Sciatic nerve (tissue), 2 donors: ENCODE results near the gene AK6. TPM values are rescaled to one million over a fixed set of nuclear protein-coding genes. Genes with fewer than 3 reads are reported as not detected.
A peak's percentile ranks its signal among the peaks of the same experiment; 100 is the strongest.
"Not testable (repeated sequence)": the region's sequence is repeated elsewhere in the genome, so short reads cannot be mapped to it uniquely, and the experiment has no call there.

Experiments used
- ATAC-seq: fragments of 200-7000 bp; cut with Tn5 transposase; one replicate; pipeline ENCODE4 v1.9.1; 2020; ENCODE audit warnings: mild to moderate bottlenecking, moderate library complexity
- DNase-seq: peaks from one replicate; pipeline ENCODE4 v3.0.0-alpha.2; 2020; ENCODE audit warnings: low spot score
- intact Hi-C: fragments of 100-400 bp; cut with DNase I; formaldehyde crosslinking; loops from one replicate; pipeline ENCODE4 v1.14.2; 2022
- total RNA-seq: library from RNA; stranded (reverse); fragmentation: NEBNext Ultra II Directional; extraction: Animal tissue kit (Norgen Biotek cat#: 25700); gene quantifications from one replicate; pipeline ENCODE4 v1.2.1, GENCODE V29; 2021
- donor health status: DM: no; HTN: no; CAD: no.
- donor health status: DM: no; HTN: no; CAD: no.

AK6 gene
- total RNA-seq, 1 donor from 2014 or later, result 37.7 TPM

DNA sequence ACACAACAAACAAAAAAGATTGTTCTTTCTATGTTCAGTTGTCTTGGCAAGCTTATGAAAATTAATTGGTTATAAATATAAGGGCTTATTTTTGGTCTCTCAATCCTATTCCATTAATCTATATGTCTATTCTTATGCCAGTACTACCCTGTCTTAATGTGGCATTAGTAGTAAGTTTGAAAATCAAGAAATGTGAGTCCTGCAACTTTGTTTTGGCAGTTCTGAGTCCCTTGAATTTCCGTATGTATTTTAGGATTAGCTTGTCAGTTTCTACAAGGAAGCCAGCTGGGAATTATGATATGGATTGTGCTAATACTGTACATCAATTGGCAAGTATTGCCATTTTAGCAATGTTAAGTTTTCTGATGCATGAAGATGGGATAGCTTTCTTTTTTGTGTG lies 26.2 kb downstream of the AK6 start:
- ATAC-seq, result no peak
- intact Hi-C loops, result no loop called here

DNA sequence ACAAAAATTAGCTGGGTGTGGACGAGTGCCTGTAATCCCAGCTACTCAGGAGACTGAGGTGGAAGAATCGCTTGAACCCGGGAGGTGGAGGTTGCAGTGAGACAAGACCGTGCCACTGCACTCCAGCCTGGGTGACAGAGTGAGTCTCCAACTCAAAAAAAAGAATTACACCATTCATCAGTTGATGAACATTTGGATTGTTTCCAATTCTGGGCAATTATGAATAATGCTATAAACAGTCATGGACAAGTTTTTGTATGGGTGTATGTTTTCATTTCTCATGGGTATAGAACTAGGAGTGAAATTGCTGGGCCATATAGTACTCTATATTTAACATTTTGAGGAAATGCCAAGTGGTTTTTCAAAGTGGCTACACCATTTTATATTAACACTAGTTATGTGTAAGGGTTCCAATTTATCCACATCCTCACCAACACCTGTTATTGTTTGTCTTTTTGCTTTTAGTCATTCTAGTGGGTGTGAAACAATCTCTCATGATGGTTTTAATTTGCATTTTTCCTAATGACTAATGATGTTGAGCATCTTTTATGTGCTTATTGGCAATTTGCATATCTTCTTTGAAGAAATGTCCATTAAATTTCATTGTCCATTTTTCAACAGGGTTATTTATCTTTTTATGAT lies 27.7 kb downstream of the AK6 start:
- intact Hi-C loops, result no loop called here
- DNase-seq, result no peak
- ATAC-seq, result no peak

More for the DNA sequence above, 26.2 kb downstream of the AK6 start:
- DNase-seq, result no peak

GRCh38 chr5:69335341-69335935 lies 33.9 kb downstream of the AK6 start:
- no peak for DNase-seq
- no peak for ATAC-seq

GRCh38 chr5:69334793-69335268 lies 34.5 kb downstream of the AK6 start:
- DNase-seq, result peak; percentile 92

More at GRCh38 chr5:69335341-69335935, 33.9 kb downstream of the AK6 start:
- intact Hi-C loops, result loop anchor here (10.0 kb wide), 1 partner anchor 51 kb away; no protein-coding TSS in a partner anchor

GRCh38 chr5:69333668-69334315 lies 35.5 kb downstream of the AK6 start:
- intact Hi-C loops, result loop anchor here (10.0 kb wide), 1 partner anchor 49 kb away; no protein-coding TSS in a partner anchor
- ATAC-seq, DNase-seq: not testable (repeated sequence)

More at GRCh38 chr5:69334793-69335268, 34.5 kb downstream of the AK6 start:
- peak; percentile 90 for ATAC-seq
- intact Hi-C loops, result loop anchor here (10.0 kb wide), 1 partner anchor 50 kb away; no protein-coding TSS in a partner anchor

DNA sequence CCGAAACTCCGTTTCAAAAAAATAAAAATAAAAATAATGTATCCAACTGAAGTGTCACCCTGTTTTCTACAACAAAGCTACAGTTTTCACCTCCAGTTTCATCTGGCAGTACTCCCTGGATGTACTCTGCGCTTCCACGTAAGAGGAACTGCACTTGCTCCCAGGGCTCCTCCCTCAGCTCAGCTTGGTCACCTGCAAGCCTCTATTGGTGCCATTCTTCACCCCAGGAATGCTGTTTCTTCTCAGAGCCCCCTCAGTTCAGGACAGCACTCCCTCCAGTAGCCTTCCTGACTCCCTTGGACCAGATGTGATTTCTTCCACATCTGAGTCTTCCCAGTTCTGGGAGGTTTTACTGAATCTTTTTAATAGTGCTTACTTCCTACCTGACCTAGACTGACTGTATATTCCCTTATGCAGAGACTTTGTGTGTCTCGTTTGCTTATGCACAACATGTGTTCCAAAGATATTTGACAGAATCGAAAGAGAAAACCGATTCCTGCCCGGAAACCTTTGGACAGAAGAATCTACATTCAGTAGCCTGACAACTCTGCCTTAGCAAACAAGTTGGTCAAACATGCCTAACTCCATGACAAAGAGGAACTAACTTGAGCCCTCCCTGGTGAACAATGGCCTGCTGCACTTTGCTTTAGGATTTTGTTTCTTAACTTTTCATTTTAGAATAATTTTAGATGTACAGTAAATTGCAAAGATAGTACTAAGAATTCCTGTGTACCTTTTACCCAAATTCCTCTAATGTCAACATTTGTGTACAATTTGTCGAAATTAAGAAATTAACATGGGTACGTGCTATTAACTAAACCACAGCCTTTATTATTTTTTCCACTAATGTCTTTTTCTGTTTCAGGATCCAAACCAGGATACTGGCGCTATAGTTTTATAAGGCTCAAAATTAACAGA lies 37.5 kb downstream of the AK6 start:
- DNase-seq (no peak), ATAC-seq (no peak)
- intact Hi-C loops, result loop anchor here (10.0 kb wide), 1 partner anchor 47 kb away; no protein-coding TSS in a partner anchor

GRCh38 chr5:69329905-69330489 lies 39.3 kb downstream of the AK6 start:
- ATAC-seq (no peak), DNase-seq (no peak)
- intact Hi-C loops, result loop anchor here (10.0 kb wide), 1 partner anchor 45 kb away; no protein-coding TSS in a partner anchor

DNA sequence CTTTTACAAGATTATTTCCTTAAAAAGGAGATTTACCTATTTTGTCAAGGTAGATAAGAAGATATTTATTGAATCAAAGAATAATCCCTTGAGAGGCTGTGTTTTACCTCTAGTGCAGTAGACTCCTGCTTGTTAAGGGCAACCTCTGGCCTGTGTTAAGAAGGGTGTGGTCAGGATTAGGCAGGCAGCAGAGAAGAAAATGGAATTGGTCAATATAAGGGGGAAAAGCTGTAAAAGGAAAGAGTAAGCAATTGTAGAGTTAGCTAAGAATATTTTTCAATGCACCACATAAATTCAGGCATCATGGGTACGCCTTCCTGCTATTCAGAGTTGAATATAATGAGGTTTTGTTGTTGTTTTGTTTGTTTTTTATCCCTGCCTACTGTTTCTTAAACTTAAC lies 43.0 kb downstream of the AK6 start:
- ATAC-seq (no peak), DNase-seq (no peak)
- intact Hi-C loops, result no loop called here

- DNase-seq (no peak), ATAC-seq (no peak)
- intact Hi-C loops, result no loop called here
Observed at GRCh38 chr5:69317391-69317790, 51.9 kb downstream of the AK6 start.

DNA sequence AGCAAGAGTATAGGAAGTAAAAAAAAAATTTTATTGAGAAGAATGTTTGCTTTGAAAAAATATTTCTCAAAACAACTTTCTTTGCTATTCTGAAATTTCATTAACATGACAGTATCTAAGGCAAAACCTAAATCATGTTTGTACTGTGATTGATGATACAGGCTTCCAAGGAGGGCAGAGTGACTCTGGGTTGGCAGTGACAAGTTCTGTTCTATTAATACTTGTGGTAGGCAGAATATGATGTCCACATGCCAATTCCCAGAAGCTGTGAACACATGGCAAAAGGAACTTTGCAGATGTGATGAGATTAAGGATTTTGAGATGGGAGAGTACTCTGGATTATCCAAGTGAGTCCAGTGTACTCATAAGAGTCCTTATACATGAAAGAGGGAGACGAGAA lies 53.3 kb downstream of the AK6 start:
- intact Hi-C loops, result no loop called here
- no peak for DNase-seq
- ATAC-seq, result no peak

DNA sequence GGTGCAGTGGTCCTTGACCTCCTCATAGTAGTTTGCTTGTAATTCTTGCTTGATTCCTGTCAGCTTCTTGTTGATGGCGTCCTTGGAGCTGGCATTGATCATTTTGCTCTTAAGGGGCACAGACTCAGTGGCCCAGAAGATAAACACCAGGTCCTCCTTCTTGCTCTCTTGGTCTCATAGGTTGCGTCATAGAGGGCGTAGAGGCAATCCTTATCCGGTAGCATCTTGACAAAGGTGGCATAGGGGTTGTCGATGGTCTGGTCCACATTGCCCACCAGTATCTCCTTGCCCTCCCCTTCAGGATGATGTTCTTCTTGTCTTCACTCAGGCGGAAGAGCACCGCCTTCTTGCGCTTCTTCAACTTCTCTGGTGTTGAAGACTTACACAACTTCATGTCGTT lies 55.9 kb downstream of the AK6 start:
- ATAC-seq, result no peak
- DNase-seq, result no peak
- intact Hi-C loops, result no loop called here

DNA sequence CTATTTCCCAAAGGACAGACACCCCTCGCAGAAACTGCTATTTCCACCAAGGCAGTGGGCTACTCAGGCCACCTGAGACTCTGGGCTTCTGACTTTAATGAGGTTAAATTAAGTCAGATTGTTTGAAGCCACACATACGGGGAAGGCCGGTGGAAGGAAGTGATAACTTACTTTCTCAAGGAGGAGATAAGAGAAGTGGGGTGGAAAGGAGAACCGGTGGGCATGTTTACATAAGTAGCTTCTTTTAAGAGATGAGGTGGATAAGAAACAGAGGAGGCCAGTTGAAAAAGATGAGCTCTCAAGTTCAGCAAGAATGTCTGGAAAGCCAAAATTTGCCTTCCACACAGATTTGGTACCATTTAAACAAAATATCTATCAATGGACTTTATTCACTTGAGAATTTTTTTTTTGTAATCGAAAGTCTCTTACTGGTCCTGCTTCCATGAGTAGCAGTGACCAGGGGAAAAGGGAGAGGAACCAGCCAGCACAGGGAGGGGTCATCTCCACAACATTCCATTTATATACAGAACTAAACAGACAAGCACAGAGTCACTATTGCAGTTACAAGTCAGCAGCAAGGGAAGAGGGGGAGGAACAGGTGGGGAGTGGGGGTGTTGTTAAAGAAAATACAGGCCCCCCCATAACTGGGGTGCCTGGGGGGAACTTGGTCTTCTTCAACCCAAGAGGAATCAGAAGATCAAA lies 56.7 kb downstream of the AK6 start:
- ATAC-seq (no peak), DNase-seq (no peak)
- intact Hi-C loops, result no loop called here

- no peak for ATAC-seq
- DNase-seq, result no peak
- intact Hi-C loops, result no loop called here
Observed at GRCh38 chr5:69309380-69309779, 59.9 kb downstream of the AK6 start.

- intact Hi-C loops, result no loop called here
- ATAC-seq (no peak), DNase-seq (no peak)
Observed at GRCh38 chr5:69308046-69308553, 61.2 kb downstream of the AK6 start.

DNA sequence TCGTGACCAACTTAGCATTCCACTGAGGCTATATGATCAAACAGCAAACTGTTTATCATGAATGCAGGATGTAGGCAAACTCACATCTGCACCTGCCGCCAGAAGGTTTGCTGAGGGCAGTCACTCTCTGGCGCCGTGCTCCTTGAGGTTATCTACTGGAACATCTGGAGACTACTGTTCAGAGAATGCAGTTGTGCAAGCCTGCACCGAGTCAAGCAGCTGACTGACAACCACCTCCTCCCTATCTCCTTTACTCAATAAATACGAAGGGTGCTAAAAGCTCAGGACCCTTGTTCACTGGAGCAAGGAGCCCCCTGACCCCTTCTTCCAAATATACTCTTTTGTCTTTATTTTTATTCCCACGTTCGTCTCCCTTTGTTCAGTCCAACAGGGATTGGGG lies 63.8 kb downstream of the AK6 start:
- DNase-seq (no peak), ATAC-seq (no peak)
- intact Hi-C loops, result no loop called here
